Measurements from ENCODE around the gene FUCA1.
A peak's percentile ranks its signal among the peaks of the same experiment; 100 is the strongest.
"Not testable (repeated sequence)": the region's sequence is repeated elsewhere in the genome, so short reads cannot be mapped to it uniquely, and the experiment has no call there.

Gene FUCA1

GRCh38 chr1:23895993-23896392 is 27.9 kb upstream of the FUCA1 start:
- no peak for DNase-seq

GRCh38 chr1:23895082-23895481 is 27.0 kb upstream of the FUCA1 start:
- no peak for DNase-seq

- no peak for DNase-seq
Observed at GRCh38 chr1:23889074-23889473, 21.0 kb upstream of the FUCA1 start.

GRCh38 chr1:23885222-23885621 is 17.1 kb upstream of the FUCA1 start:
- no peak for DNase-seq

- no peak for DNase-seq
Observed at GRCh38 chr1:23882746-23883145, 14.7 kb upstream of the FUCA1 start.

- DNase-seq: no peak
Observed at GRCh38 chr1:23879809-23880208, 11.7 kb upstream of the FUCA1 start.

- no peak for DNase-seq
Observed at GRCh38 chr1:23878668-23879067, 10.6 kb upstream of the FUCA1 start.

GRCh38 chr1:23875382-23875781 is 7.3 kb upstream of the FUCA1 start:
- DNase-seq: no peak

GRCh38 chr1:23872421-23872820 is 4.3 kb upstream of the FUCA1 start:
- DNase-seq: no peak

GRCh38 chr1:23869051-23869450 is 961 bp upstream of the FUCA1 start:
- no peak for DNase-seq

GRCh38 chr1:23868557-23869016 is 497 bp upstream of the FUCA1 start:
- DNase-seq: no peak

GRCh38 chr1:23867542-23867894 is 572 bp downstream of the FUCA1 start:
- DNase-seq: no peak

GRCh38 chr1:23865543-23865930 is 2.6 kb downstream of the FUCA1 start:
- no peak for DNase-seq

GRCh38 chr1:23864801-23865542 is 3.1 kb downstream of the FUCA1 start:
- DNase-seq: no peak

GRCh38 chr1:23862640-23863039 is 5.5 kb downstream of the FUCA1 start:
- no peak for DNase-seq

GRCh38 chr1:23854568-23854967 is 13.5 kb downstream of the FUCA1 start:
- DNase-seq: no peak

- not testable (repeated sequence) for DNase-seq
Observed at GRCh38 chr1:23853124-23853523, 15.0 kb downstream of the FUCA1 start.

- DNase-seq: not testable (repeated sequence)
Observed at GRCh38 chr1:23851406-23851805, 16.7 kb downstream of the FUCA1 start.

- DNase-seq: no peak
Observed at GRCh38 chr1:23848673-23849616, 19.1 kb downstream of the FUCA1 start.

GRCh38 chr1:23847482-23848095 is 20.5 kb downstream of the FUCA1 start:
- DNase-seq: not testable (repeated sequence)

GRCh38 chr1:23845163-23845562 is 22.9 kb downstream of the FUCA1 start:
- DNase-seq: no peak

GRCh38 chr1:23843644-23844043 is 24.4 kb downstream of the FUCA1 start:
- DNase-seq: no peak

GRCh38 chr1:23838401-23838866 is 29.7 kb downstream of the FUCA1 start:
- DNase-seq: peak; percentile 54 to 75 (median 65)

All from T-helper 1 cell (primary cell).